MCF 10A (cell line): ENCODE data around the gene SCYL2. TPM values are rescaled to one million over a fixed set of nuclear protein-coding genes. Genes with fewer than 3 reads are reported as not detected.

ENCODE experiments used
- BruUV-seq: library from RNA; stranded (reverse); fragments of 400-500 nt; replicated peaks from 2 replicates; lab custom pipeline; 2021; lab: Mats Ljungman, UMichigan
- CTCF ChIA-PET: fragments of 300-600 bp; sonication (Branson Sonifier 250); formaldehyde crosslinking; extraction: SDS; loops from one replicate; lab custom pipeline; 2021; ENCODE audit warnings: antibody characterized with exemption, inconsistent platforms; lab: Yijun Ruan, JAX
- POLR2A ChIA-PET: fragments of 300-600, 350-650 bp; sonication (Branson Sonifier 250); formaldehyde crosslinking; extraction: SDS; loops from one replicate; lab custom pipeline; 2020; ENCODE audit warnings: antibody characterized with exemption, inconsistent platforms; lab: Yijun Ruan, JAX
- DNase-seq: peaks from one replicate; pipeline ENCODE4 v3.0.0-alpha.2; 2018; ENCODE audit not compliant: unreplicated experiment
- H3K27ac Mint-ChIP-seq: one replicate; pipeline ENCODE4 v1.8.0; 2022; ENCODE audit warnings: mild to moderate bottlenecking, low read depth, mixed read lengths; ENCODE audit not compliant: unreplicated experiment
- H3K27me3 Mint-ChIP-seq: one replicate; pipeline ENCODE4 v1.8.0; 2022; ENCODE audit warnings: mixed read lengths; ENCODE audit not compliant: insufficient read depth, unreplicated experiment
- H3K36me3 Mint-ChIP-seq: one replicate; pipeline ENCODE4 v1.8.0; 2022; ENCODE audit warnings: mild to moderate bottlenecking, moderate library complexity, mixed read lengths; ENCODE audit not compliant: insufficient read depth, unreplicated experiment
- H3K4me1 Mint-ChIP-seq: one replicate; pipeline ENCODE4 v1.8.0; 2022; ENCODE audit warnings: mixed read lengths; ENCODE audit not compliant: insufficient read depth, unreplicated experiment
- H3K4me3 Mint-ChIP-seq: one replicate; pipeline ENCODE4 v1.8.0; 2022; ENCODE audit warnings: mild to moderate bottlenecking, moderate library complexity, mixed read lengths; ENCODE audit not compliant: unreplicated experiment
- H3K9me3 Mint-ChIP-seq: one replicate; pipeline ENCODE4 v1.8.0; 2022; ENCODE audit warnings: mixed read lengths; ENCODE audit not compliant: unreplicated experiment
- intact Hi-C: fragments of 100-400 bp; cut with micrococcal nuclease; formaldehyde crosslinking; loops from 2 replicates; pipeline ENCODE4 v1.14.1; 2022
- total RNA-seq: library from RNA; stranded (reverse); gene quantifications from 2 replicates; pipeline ENCODE4 v1.2.3, GENCODE V29; 2022
- TF ChIP-seq, protein P1 (sequence below): fragments of 200-600 bp; IDR thresholded peaks from one replicate; pipeline ENCODE4 v1.8.0; 2022; ENCODE audit warnings: antibody characterized with exemption, mild to moderate bottlenecking; ENCODE audit not compliant: unreplicated experiment

The SCYL2 gene
- total RNA-seq, 1 experiment from 2014 or later = 52.8 TPM

DNA sequence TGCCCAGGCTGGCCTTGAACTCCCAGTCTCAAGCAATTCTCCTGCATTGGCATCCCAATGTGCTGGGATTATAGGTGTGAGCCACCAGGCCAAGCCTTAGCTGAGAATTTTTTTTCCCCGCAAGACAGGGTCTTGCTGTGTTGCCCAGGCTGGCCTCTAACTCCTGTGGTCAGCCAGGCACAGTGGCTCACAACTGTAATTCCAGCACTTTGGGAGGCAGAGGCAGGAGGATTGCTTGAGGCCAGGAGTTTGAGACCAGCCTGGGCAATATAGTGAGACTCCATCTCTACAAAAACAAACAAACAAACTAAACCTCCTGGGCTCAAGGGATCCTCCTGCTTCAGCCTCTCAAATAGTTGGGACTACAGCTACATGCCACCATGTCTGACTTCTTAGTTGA, 27.4 kb upstream of the SCYL2 start:
- BruUV-seq = no TSS peak
- H3K9me3 Mint-ChIP-seq = no peaks in the 10 kb centered on the region
- H3K36me3 Mint-ChIP-seq = no peaks in the 10 kb centered on the region
- intact Hi-C loops = loop anchor here (10.0 kb wide), 1 partner anchor 425 kb away; no protein-coding TSS in a partner anchor
- CTCF ChIA-PET = interaction anchor here (0.9 kb wide), 1 partner anchor 10 kb away, joined by 3 read pairs; no protein-coding TSS in a partner anchor
- no peak for DNase-seq
- POLR2A ChIA-PET = interaction anchor here (0.6 kb wide), 1 partner anchor 65 kb away, joined by 3 read pairs; no protein-coding TSS in a partner anchor
- no peaks in the 10 kb centered on the region for H3K27me3 Mint-ChIP-seq
- H3K4me1 Mint-ChIP-seq = no peaks in the 10 kb centered on the region
- H3K4me3 Mint-ChIP-seq = no peak overlapping the region
- TF ChIP-seq, protein P1, sequence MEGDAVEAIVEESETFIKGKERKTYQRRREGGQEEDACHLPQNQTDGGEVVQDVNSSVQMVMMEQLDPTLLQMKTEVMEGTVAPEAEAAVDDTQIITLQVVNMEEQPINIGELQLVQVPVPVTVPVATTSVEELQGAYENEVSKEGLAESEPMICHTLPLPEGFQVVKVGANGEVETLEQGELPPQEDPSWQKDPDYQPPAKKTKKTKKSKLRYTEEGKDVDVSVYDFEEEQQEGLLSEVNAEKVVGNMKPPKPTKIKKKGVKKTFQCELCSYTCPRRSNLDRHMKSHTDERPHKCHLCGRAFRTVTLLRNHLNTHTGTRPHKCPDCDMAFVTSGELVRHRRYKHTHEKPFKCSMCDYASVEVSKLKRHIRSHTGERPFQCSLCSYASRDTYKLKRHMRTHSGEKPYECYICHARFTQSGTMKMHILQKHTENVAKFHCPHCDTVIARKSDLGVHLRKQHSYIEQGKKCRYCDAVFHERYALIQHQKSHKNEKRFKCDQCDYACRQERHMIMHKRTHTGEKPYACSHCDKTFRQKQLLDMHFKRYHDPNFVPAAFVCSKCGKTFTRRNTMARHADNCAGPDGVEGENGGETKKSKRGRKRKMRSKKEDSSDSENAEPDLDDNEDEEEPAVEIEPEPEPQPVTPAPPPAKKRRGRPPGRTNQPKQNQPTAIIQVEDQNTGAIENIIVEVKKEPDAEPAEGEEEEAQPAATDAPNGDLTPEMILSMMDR = no peak
- no peak overlapping the region for H3K27ac Mint-ChIP-seq

DNA sequence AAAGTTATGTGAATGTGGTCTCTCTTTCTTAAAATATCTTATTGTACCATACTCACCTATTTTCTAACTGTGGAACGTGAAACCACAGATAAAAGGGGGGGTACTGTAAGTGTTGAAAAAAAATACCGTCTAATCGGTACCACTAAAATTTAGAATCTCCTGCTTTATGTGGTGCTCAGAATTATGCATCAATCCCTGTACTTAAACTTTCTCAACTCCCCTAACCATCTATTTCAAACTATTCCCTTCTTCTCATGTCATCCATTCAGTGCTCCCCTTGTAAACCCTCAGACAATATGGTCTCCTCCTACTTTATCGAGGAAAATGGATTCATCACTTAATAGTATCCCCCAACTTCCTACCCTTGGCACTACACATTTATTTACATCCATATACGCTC, 23.8 kb upstream of the SCYL2 start:
- intact Hi-C loops = no loop called here
- Mint-ChIP-seq H3K27me3 (no peaks in the 10 kb centered on the region), H3K9me3 (no peaks in the 10 kb centered on the region), H3K27ac (no peak overlapping the region), H3K36me3 (no peaks in the 10 kb centered on the region), H3K4me1 (no peaks in the 10 kb centered on the region), H3K4me3 (no peak overlapping the region)
- TF ChIP-seq, protein P1 = no peak
- BruUV-seq = no TSS peak
- POLR2A ChIA-PET = no interaction called here
- CTCF ChIA-PET = interaction anchor here (0.7 to 0.9 kb wide), 2 partner anchors 8 to 1200 kb away, joined by 3 to 5 read pairs; no protein-coding TSS in a partner anchor
- no peak for DNase-seq

DNA sequence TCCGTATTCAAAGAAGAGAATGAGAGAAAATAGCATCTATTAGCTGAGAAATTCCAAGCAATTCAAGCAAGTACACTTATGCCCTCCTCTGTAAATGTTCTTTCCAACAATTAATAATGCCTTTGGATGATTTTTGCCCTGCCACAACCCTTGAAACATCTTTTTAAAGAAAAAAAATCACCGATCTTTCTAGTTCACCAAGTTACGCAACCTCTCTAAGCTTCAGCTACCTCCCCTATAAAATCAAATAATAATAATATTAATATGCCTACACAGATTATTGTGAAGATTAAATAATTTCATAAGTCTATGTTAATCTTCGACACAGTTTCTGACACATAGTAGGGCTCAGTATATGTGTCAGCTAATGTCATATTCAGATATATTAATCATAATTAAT, 19.2 kb upstream of the SCYL2 start:
- Mint-ChIP-seq H3K9me3 (no peaks in the 10 kb centered on the region), H3K36me3 (peaks cover 6% of the 10 kb centered on the region), H3K4me1 (no peaks in the 10 kb centered on the region), H3K27ac (no peak overlapping the region), H3K4me3 (no peak overlapping the region), H3K27me3 (no peaks in the 10 kb centered on the region)
- intact Hi-C loops = no loop called here
- no peak for DNase-seq
- ChIA-PET CTCF (no interaction called here), POLR2A (no interaction called here)
- no TSS peak for BruUV-seq
- TF ChIP-seq, protein P1 = no peak

DNA sequence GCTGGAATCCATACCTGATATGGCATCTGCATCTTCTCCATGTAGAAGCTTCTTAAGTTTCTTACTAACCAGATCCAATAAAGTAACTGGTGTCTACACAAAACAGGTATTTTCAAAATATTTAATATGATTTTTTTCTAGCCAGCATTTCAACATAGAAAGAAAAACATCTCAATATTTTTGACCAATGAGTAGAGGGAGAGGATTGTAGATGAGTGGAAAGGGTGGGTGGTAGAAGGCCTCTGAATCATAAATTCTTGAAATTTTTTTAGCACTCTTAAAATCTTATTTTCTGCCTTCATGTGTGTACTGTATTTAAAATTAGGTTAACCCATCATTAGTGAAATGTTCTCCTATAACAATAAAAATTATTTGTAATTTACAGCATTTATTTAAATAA, 18.1 kb upstream of the SCYL2 start:
- ChIA-PET POLR2A (interaction anchor here (0.6 kb wide), 1 partner anchor 18 kb away, joined by 3 read pairs; the partner anchor contains the start of genes DEPDC4 and SCYL2), CTCF (interaction anchor here (0.9 kb wide), 1 partner anchor 14 kb away, joined by 5 read pairs; no protein-coding TSS in a partner anchor)
- DNase-seq = no peak
- TF ChIP-seq, protein P1 = no peak
- Mint-ChIP-seq H3K4me1 (no peaks in the 10 kb centered on the region), H3K27me3 (no peaks in the 10 kb centered on the region), H3K36me3 (peaks cover 6% of the 10 kb centered on the region), H3K27ac (no peak overlapping the region), H3K4me3 (no peak overlapping the region), H3K9me3 (no peaks in the 10 kb centered on the region)
- BruUV-seq = no TSS peak
- intact Hi-C loops = no loop called here
